Breast epithelium (tissue), 3 donors: Measurements from ENCODE around the gene PCNX2.

ENCODE experiments used
- CTCF ChIP-seq, 3 donors: fragments of 450-650 bp; IDR thresholded peaks; one replicate each; pipeline ENCODE4 v1.5.1; 2016 to 2017; ENCODE audit warnings: antibody characterized with exemption in 3 of 3, mild to moderate bottlenecking in 3 of 3, moderate library complexity in 3 of 3
- POLR2A ChIP-seq: fragments of 450-650 bp; IDR thresholded peaks from one replicate; pipeline ENCODE4 v1.6.1; 2016; ENCODE audit warnings: antibody characterized with exemption, mild to moderate bottlenecking, moderate library complexity
- POLR2AphosphoS5 ChIP-seq, 3 donors: sonication (generic); formaldehyde crosslinking; IDR thresholded peaks; one replicate each; pipeline ENCODE4 v1.6.1; 2017; ENCODE audit warnings: antibody characterized with exemption in 3 of 3

- TF ChIP-seq CTCF (IDR thresholded peaks at IDR 0.05) (no peak), POLR2AphosphoS5 (IDR thresholded peaks at IDR 0.05) (no peak), POLR2A (no peak)
Measured at GRCh38 chr1:232970508-232970907, 325.0 kb downstream of the PCNX2 start.
